Choroid plexus epithelial cell (primary cell): ENCODE data around the gene STARD6.

Source experiments
- DNase-seq: peaks from one replicate; pipeline ENCODE4 v3.0.0-alpha.2; 2010; ENCODE audit warnings: low read depth
- H3K4me3 ChIP-seq: 2 replicates; pipeline ENCODE4 v1.5.1; 2011; ENCODE audit warnings: low read depth, mild to moderate bottlenecking, control low read depth, low read length, moderate library complexity
- CTCF ChIP-seq: conservative IDR thresholded peaks from 2 replicates; pipeline ENCODE4 v1.5.1; 2011; ENCODE audit warnings: low read depth, mild to moderate bottlenecking, control low read depth, inconsistent platforms, low read length, moderate library complexity

The STARD6 gene

GRCh38 chr18:54338230-54338629 lies 19.4 kb downstream of the STARD6 start:
- no peak for DNase-seq
- H3K4me3 ChIP-seq: no peak overlapping the region

GRCh38 chr18:54335638-54336173 lies 22.0 kb downstream of the STARD6 start:
- no peak for TF ChIP-seq CTCF
- no peak overlapping the region for H3K4me3 ChIP-seq
- DNase-seq: no peak

More at GRCh38 chr18:54338230-54338629, 19.4 kb downstream of the STARD6 start:
- TF ChIP-seq CTCF: no peak

- peak; percentile 34 for TF ChIP-seq CTCF
- peak; percentile 6 for DNase-seq
- H3K4me3 ChIP-seq: no peak overlapping the region
Measured at GRCh38 chr18:54330768-54331548, 26.7 kb downstream of the STARD6 start.

GRCh38 chr18:54329787-54330186 lies 27.9 kb downstream of the STARD6 start:
- TF ChIP-seq CTCF: no peak
- DNase-seq: no peak
- H3K4me3 ChIP-seq: no peak overlapping the region

- no peak for DNase-seq
- H3K4me3 ChIP-seq: no peak overlapping the region
- TF ChIP-seq CTCF: no peak
Measured at GRCh38 chr18:54327818-54328217, 29.8 kb downstream of the STARD6 start.

GRCh38 chr18:54323970-54324369 lies 33.7 kb downstream of the STARD6 start:
- TF ChIP-seq CTCF: no peak
- no peak for DNase-seq

GRCh38 chr18:54323561-54323960 lies 34.1 kb downstream of the STARD6 start:
- H3K4me3 ChIP-seq: no peak overlapping the region
- no peak for DNase-seq
- TF ChIP-seq CTCF: no peak

More at GRCh38 chr18:54323970-54324369, 33.7 kb downstream of the STARD6 start:
- H3K4me3 ChIP-seq: no peak overlapping the region
